Stimulated activated CD4-positive, alpha-beta T cell treated with anti-CD3 and anti-CD28 coated beads, Interleukin-12 subunit alpha, Interleukin-12 subunit beta, amount 100 ng/mL, for 24 hours (primary cell): Measurements from ENCODE around the gene TOR1B.
"Not testable (repeated sequence)": the region's sequence is repeated elsewhere in the genome, so short reads cannot be mapped to it uniquely, and the experiment has no call there.

Source experiments
- DNase-seq, 2 experiments: peaks; one replicate each; pipeline ENCODE4 v3.0.0-alpha.2; 2020; ENCODE audit warnings: low read depth in 2 of 2

Gene TOR1B

GRCh38 chr9:129776566-129776937 lies 26.4 kb upstream of the TOR1B start:
- no peak for DNase-seq

GRCh38 chr9:129776938-129777768 lies 25.8 kb upstream of the TOR1B start:
- peak; percentile 2 to 59 for DNase-seq

GRCh38 chr9:129777769-129778130 lies 25.2 kb upstream of the TOR1B start:
- DNase-seq = no peak

- no peak for DNase-seq
These were observed 24.5 kb upstream of the TOR1B start for GRCh38 chr9:129778469-129778868.

- no peak for DNase-seq
These were observed 23.3 kb upstream of the TOR1B start for GRCh38 chr9:129779560-129780190.

GRCh38 chr9:129781131-129781530 lies 21.9 kb upstream of the TOR1B start:
- DNase-seq = no peak

- DNase-seq = no peak
These were observed 21.0 kb upstream of the TOR1B start for GRCh38 chr9:129781981-129782380.

- DNase-seq = peak; percentile 51 to 66
These were observed 19.2 kb upstream of the TOR1B start for GRCh38 chr9:129783516-129784361.

GRCh38 chr9:129784970-129785369 lies 18.0 kb upstream of the TOR1B start:
- DNase-seq = not testable (repeated sequence)

- no peak for DNase-seq
These were observed 17.1 kb upstream of the TOR1B start for GRCh38 chr9:129785866-129786265.

- DNase-seq = no peak
These were observed 16.5 kb upstream of the TOR1B start for GRCh38 chr9:129786481-129786880.

- DNase-seq = no peak
These were observed 8.4 kb upstream of the TOR1B start for GRCh38 chr9:129794549-129794948.

GRCh38 chr9:129796029-129796428 lies 7.0 kb upstream of the TOR1B start:
- not testable (repeated sequence) for DNase-seq

GRCh38 chr9:129798973-129799372 lies 4.0 kb upstream of the TOR1B start:
- DNase-seq = no peak

GRCh38 chr9:129801504-129801903 lies 1.5 kb upstream of the TOR1B start:
- DNase-seq = no peak

GRCh38 chr9:129803676-129804060 lies 684 bp downstream of the TOR1B start:
- no peak for DNase-seq

GRCh38 chr9:129806061-129806460 lies 3.1 kb downstream of the TOR1B start:
- no peak for DNase-seq

- no peak for DNase-seq
These were observed 6.4 kb downstream of the TOR1B start for GRCh38 chr9:129809346-129809745.

- no peak for DNase-seq
These were observed 7.1 kb downstream of the TOR1B start for GRCh38 chr9:129810116-129810515.

GRCh38 chr9:129810788-129811187 lies 7.8 kb downstream of the TOR1B start:
- no peak for DNase-seq

GRCh38 chr9:129811967-129812363 lies 9.0 kb downstream of the TOR1B start:
- DNase-seq = no peak

- DNase-seq = no peak
These were observed 9.4 kb downstream of the TOR1B start for GRCh38 chr9:129812385-129812784.

- no peak for DNase-seq
These were observed 10.7 kb downstream of the TOR1B start for GRCh38 chr9:129813661-129814060.
